AG04450 (cell line): ENCODE measurements around the gene LELP1. TPM values are rescaled to one million over a fixed set of nuclear protein-coding genes. Genes with fewer than 3 reads are reported as not detected.

Experiments
- CTCF ChIA-PET: fragments of 300-600, 350-600 bp; formaldehyde crosslinking; extraction: SDS; loops from one replicate; lab custom pipeline; 2022; ENCODE audit warnings: antibody characterized with exemption, inconsistent platforms; lab: Charles Lee
- POLR2A ChIA-PET: fragments of 350-600 bp; formaldehyde crosslinking; extraction: SDS; loops from one replicate; lab custom pipeline; 2021; ENCODE audit warnings: antibody characterized with exemption, inconsistent platforms; lab: Yijun Ruan, JAX
- DNase-seq: peaks from one replicate; pipeline ENCODE4 v3.0.0-alpha.2; 2011; ENCODE audit warnings: low read depth, low spot score
- H3K27ac ChIP-seq: one replicate; pipeline ENCODE4 v1.5.1; 2012; ENCODE audit warnings: low read depth, low read length, control low read depth
- H3K27me3 ChIP-seq: one replicate; pipeline ENCODE4 v1.6.0; 2012; ENCODE audit warnings: low read length; ENCODE audit not compliant: control insufficient read depth, insufficient read depth
- H3K4me3 ChIP-seq: 2 replicates; pipeline ENCODE4 v1.5.1; 2011; ENCODE audit warnings: mild to moderate bottlenecking, low read depth, low read length, control low read depth
- H3K9me3 ChIP-seq: 2 replicates; pipeline ENCODE4 v1.5.1; 2012; ENCODE audit warnings: low read length; ENCODE audit not compliant: control insufficient read depth, insufficient read depth
- polyA plus RNA-seq: library from polyadenylated mRNA; depleted of rRNA; stranded (reverse); fragments of >200 nt; gene quantifications from 2 replicates; pipeline ENCODE4 v1.2.3, GENCODE V29; 2011
- TF ChIP-seq, protein P1 (sequence below): IDR thresholded peaks from 2 replicates; pipeline ENCODE4 v1.5.1; 2011; ENCODE audit warnings: low read depth, low read length, control low read depth, inconsistent platforms

The LELP1 gene
- polyA plus RNA-seq, 1 experiment, result not detected

DNA sequence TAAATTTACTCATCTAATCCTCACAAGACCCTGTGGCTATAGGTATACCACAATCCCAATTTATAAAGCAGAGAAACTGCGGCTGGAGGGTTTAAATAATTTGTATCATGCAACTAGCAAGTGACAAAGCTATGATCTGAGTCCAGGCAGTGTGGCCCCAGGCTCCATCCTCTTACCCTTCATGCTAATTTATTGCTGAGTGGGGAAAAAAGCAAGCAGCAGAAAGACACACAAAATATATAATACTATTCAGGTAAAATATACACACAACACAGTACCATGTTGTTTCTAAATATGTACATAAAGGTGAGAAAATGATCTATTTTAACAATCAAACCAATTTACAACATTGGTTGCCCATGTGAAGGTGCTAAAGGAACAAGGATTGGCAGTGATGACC is 38.9 kb downstream of the LELP1 start:
- POLR2A ChIA-PET, result no interaction called here

DNA sequence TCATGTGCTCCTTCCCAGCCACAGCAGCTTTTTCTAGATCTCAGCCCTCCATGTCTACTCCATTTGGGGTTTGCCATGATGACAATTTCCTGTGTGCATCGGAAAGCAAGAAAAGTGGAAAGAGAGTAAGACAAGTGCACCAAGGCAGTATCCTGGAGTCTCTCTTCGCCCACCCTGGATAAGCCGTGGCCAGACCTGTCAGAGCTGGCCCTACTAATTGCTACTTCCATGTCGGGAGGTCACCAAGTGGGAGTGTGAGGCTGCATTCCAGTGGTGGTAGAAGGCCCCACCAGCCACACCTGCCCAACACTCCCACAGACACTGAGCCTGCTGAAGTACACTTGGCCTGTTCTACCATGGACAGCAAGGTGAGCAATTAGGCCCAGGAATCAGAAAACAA is 42.2 kb downstream of the LELP1 start:
- no peak for DNase-seq
- Histone ChIP-seq H3K27me3 (no peaks in the 10 kb centered on the region), H3K27ac (no peak overlapping the region), H3K9me3 (no peaks in the 10 kb centered on the region), H3K4me3 (no peak overlapping the region)
- TF ChIP-seq, protein P1, sequence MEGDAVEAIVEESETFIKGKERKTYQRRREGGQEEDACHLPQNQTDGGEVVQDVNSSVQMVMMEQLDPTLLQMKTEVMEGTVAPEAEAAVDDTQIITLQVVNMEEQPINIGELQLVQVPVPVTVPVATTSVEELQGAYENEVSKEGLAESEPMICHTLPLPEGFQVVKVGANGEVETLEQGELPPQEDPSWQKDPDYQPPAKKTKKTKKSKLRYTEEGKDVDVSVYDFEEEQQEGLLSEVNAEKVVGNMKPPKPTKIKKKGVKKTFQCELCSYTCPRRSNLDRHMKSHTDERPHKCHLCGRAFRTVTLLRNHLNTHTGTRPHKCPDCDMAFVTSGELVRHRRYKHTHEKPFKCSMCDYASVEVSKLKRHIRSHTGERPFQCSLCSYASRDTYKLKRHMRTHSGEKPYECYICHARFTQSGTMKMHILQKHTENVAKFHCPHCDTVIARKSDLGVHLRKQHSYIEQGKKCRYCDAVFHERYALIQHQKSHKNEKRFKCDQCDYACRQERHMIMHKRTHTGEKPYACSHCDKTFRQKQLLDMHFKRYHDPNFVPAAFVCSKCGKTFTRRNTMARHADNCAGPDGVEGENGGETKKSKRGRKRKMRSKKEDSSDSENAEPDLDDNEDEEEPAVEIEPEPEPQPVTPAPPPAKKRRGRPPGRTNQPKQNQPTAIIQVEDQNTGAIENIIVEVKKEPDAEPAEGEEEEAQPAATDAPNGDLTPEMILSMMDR, result no peak
- ChIA-PET CTCF (no interaction called here), POLR2A (no interaction called here)

More for the DNA sequence above, 38.9 kb downstream of the LELP1 start:
- CTCF ChIA-PET, result interaction anchor here (0.6 kb wide), 1 partner anchor 588 kb away, joined by 4 read pairs; no protein-coding TSS in a partner anchor
- no peak for DNase-seq
- TF ChIP-seq, protein P1, result no peak
- Histone ChIP-seq H3K9me3 (no peaks in the 10 kb centered on the region), H3K27ac (no peak overlapping the region), H3K4me3 (no peak overlapping the region), H3K27me3 (no peaks in the 10 kb centered on the region)

DNA sequence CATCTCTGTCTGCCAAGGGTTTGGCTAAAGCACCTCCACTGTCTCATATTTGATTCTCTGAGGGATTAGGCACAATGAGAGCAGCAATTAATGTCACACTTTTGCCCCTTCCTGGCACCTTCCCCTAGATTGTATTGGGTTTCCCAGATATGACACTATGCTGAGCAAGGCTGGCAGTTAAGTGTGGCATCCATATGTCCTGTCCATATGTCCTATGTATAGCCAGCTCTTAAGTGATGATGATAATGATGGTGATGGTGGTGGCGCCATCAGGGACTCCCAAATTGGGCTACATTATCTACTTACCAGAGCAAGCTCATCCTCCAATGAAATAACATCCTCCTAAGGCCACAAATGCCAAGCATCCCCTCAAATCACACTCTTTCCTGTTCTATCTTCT is 42.8 kb downstream of the LELP1 start:
- CTCF ChIA-PET, result no interaction called here
- TF ChIP-seq, protein P1, result no peak
- Histone ChIP-seq H3K4me3 (no peak overlapping the region), H3K9me3 (no peaks in the 10 kb centered on the region), H3K27me3 (no peaks in the 10 kb centered on the region), H3K27ac (no peak overlapping the region)
- POLR2A ChIA-PET, result no interaction called here
- DNase-seq, result no peak

DNA sequence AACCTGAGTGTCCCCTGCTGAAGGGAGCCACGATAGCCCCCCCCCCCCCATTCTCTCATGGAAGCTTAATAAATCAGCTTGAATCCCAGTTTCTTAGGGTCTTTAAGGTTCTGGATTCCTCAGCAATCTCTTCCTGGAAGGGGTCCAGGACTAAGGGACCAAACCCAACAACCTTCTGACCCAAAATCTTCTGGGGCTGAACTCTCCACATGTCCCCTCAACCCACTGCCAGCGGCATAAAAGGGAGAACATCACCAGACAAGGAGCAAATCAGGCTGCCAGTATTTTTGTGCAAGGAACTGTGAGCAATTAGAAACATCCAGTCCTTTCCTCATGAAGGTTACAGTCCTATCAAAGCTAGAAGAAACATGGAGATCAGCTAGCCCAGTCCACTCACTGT is 43.6 kb downstream of the LELP1 start:
- Histone ChIP-seq H3K27me3 (no peaks in the 10 kb centered on the region), H3K9me3 (no peaks in the 10 kb centered on the region), H3K4me3 (no peak overlapping the region), H3K27ac (no peak overlapping the region)
- POLR2A ChIA-PET, result no interaction called here
- no peak for DNase-seq
- CTCF ChIA-PET, result no interaction called here
- TF ChIP-seq, protein P1, result no peak

DNA sequence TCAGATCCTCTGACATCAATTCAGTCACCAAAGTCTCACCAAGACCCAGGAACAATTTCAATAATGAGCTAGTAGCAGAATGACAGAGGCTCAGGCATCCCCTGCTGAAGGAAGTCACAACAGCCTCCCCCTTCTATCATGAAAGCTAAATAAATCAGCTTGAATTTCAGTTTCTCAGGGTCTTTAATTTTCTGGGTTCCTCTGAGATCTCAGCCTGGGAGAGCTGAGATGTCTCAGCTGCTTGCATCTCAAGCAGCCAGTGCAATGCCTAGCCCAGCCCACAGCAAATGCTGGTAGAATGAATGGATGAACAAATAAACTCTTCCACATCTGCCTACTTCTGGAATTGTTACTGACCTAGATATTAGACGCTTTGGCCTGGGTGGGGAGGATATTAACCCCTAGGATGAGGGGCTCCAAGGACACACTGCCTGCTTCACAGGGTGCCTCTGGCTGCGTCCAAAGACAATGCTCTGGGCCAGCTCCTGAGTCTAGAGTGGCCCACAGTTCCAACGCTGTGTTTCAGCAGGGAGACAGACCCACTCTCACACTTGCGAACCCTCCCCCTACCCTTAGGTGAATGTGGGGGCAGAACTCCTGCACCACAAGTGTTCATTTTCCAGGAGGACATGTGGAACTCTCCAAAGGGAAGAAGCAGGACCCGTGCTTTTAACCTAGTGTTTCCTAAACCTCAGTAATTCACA is 45.1 kb downstream of the LELP1 start:
- no peak for DNase-seq
- H3K27ac ChIP-seq, result no peak overlapping the region
- no peak overlapping the region for H3K4me3 ChIP-seq
- CTCF ChIA-PET, result interaction anchor here (1.5 kb wide), 1 partner anchor 104 kb away, joined by 3 read pairs; no protein-coding TSS in a partner anchor
- no peaks in the 10 kb centered on the region for H3K9me3 ChIP-seq
- POLR2A ChIA-PET, result no interaction called here
- H3K27me3 ChIP-seq, result no peaks in the 10 kb centered on the region
- TF ChIP-seq, protein P1, result no peak
